Sigmoid colon (tissue), 7 donors: Measurements from ENCODE around the gene TAOK1. TPM values are rescaled to one million over a fixed set of nuclear protein-coding genes. Genes with fewer than 3 reads are reported as not detected.
A peak's percentile ranks its signal among the peaks of the same experiment; 100 is the strongest.

Experiments
- DNase-seq: peaks from one replicate; pipeline ENCODE4 v3.0.0-alpha.2; 2019
- H3K27ac ChIP-seq, 4 donors: fragments of 200-600 bp; sonication (generic); one replicate each; pipeline ENCODE4 v1.5.1; 2016 to 2019; ENCODE audit warnings: mild to moderate bottlenecking in 1 of 4
- H3K27me3 ChIP-seq, 3 donors: fragments of 200-600 bp; sonication (generic); one replicate each; pipeline ENCODE4 v1.5.1; 2019; ENCODE audit warnings: mild to moderate bottlenecking in 1 of 3
- H3K36me3 ChIP-seq, 4 donors: fragments of 200-600 bp; sonication (generic); one replicate each; pipeline ENCODE4 v1.5.1; 2016 to 2019
- H3K4me1 ChIP-seq, 4 donors: fragments of 200-600 bp; sonication (generic); one replicate each; pipeline ENCODE4 v1.5.1; 2017 to 2019
- H3K4me3 ChIP-seq, 4 donors: fragments of 200-600 bp; sonication (generic); one replicate each; pipeline ENCODE4 v1.5.1; 2017 to 2019; ENCODE audit warnings: mild to moderate bottlenecking in 2 of 4, moderate library complexity in 1 of 4
- H3K9me3 ChIP-seq, 4 donors: fragments of 200-600 bp in 3 of 4; sonication (generic) in 3 of 4; one replicate each; pipeline versions ENCODE4 v1.5.1 to v1.6.1; 2013 to 2019
- CTCF ChIP-seq, 4 experiments: fragments of 450-650 bp in 3 of 4; fragments of 200-600 bp in 1 of 4; IDR thresholded peaks; one replicate each; pipeline ENCODE4 v1.5.1; 2016 to 2019; ENCODE audit warnings: antibody characterized with exemption in 4 of 4, mild to moderate bottlenecking in 3 of 4, moderate library complexity in 2 of 4
- EP300 ChIP-seq, 4 donors: sonication (generic); formaldehyde crosslinking; IDR thresholded peaks; one replicate each; pipeline ENCODE4 v1.6.1; 2017; ENCODE audit warnings: antibody characterized with exemption in 4 of 4
- POLR2A ChIP-seq, 2 donors: fragments of 450-650 bp; IDR thresholded peaks; one replicate each; pipeline ENCODE4 v1.6.1; 2016; ENCODE audit warnings: antibody characterized with exemption in 2 of 2, mild to moderate bottlenecking in 2 of 2, moderate library complexity in 2 of 2
- POLR2AphosphoS5 ChIP-seq, 4 donors: sonication (generic); formaldehyde crosslinking; IDR thresholded peaks; one replicate each; pipeline ENCODE4 v1.6.1; 2017; ENCODE audit warnings: antibody characterized with exemption in 4 of 4
- WGBS, 2 donors: extraction: QIAGEN DNeasy Blood & Tissue Kit; methylation state at CpG; one replicate each; pipeline ENCODE4 v1.1.7; 2013; 5-methylcytosine and 5-hydroxymethylcytosine counted together
- intact Hi-C: fragments of 100-400 bp; cut with DNase I; formaldehyde crosslinking; loops from one replicate; pipeline ENCODE4 v1.15.1; 2023
- polyA plus RNA-seq, 3 donors: library from polyadenylated mRNA; stranded (reverse); fragments of 200-250 nt; gene quantifications; one replicate each; pipeline ENCODE4 v1.2.3, GENCODE V29; 2013
- total RNA-seq, 4 donors: library from RNA; depleted of rRNA; stranded (reverse); fragments of >200 nt; gene quantifications; one replicate each; pipeline ENCODE4 v1.1.0, GENCODE V29; 2016
- donor health status: healthy with polysubstance abuse.
- donor health status: Bipolar disorder and iron deficiency.
- donor health status: healthy.

TAOK1 gene
- total and polyA plus RNA-seq, 7 donors: 3.6 to 65.4 (median 46.3) TPM

- Histone ChIP-seq H3K4me1 (peaks cover 0 to 45% (median 38%) of the 10 kb centered on the region in 4 donors), H3K27ac (peak overlapping the region; percentile 16 to 94 (median 40)), H3K9me3 (no peaks in the 10 kb centered on the region), H3K27me3 (no peaks in the 10 kb centered on the region), H3K36me3 (peaks cover 0 to under 1% (median 0%) of the 10 kb centered on the region in 4 donors), H3K4me3 (no peak overlapping the region)
- intact Hi-C loops: no loop called here
- TF ChIP-seq CTCF (IDR thresholded peaks at IDR 0.05) (no peak), EP300 (IDR thresholded peaks at IDR 0.05) (no peak), POLR2AphosphoS5 (IDR thresholded peaks at IDR 0.05) (no peak), POLR2A (IDR thresholded peaks at IDR 0.05) (no peak)
- DNase-seq: no peak
These were observed 3.3 kb downstream of the TAOK1 start for GRCh38 chr17:29393436-29393835.

GRCh38 chr17:29394761-29395160 is 4.6 kb downstream of the TAOK1 start:
- peak; percentile 38 for DNase-seq
- H3K27ac ChIP-seq: no peak overlapping the region
- H3K9me3 ChIP-seq: no peaks in the 10 kb centered on the region
- 96 to 98% methylated on average over 4 of the region's 4 CpGs for WGBS, 2 donors
- H3K36me3 ChIP-seq: peaks cover 0 to 13% (median 0%) of the 10 kb centered on the region in 4 donors
- TF ChIP-seq EP300 (IDR thresholded peaks at IDR 0.05) (no peak), POLR2A (IDR thresholded peaks at IDR 0.05) (no peak), CTCF (IDR thresholded peaks at IDR 0.05) (no peak), POLR2AphosphoS5 (IDR thresholded peaks at IDR 0.05) (no peak)
- peaks cover 0 to 42% (median 35%) of the 10 kb centered on the region in 4 donors for H3K4me1 ChIP-seq
- no peak overlapping the region for H3K4me3 ChIP-seq
- intact Hi-C loops: no loop called here
- H3K27me3 ChIP-seq: no peaks in the 10 kb centered on the region

- peaks cover 0 to 40% (median 34%) of the 10 kb centered on the region in 4 donors for H3K4me1 ChIP-seq
- intact Hi-C loops: no loop called here
- WGBS, 2 donors: 79 to 82% methylated on average over 2 of the region's 2 CpGs
These were observed 5.9 kb downstream of the TAOK1 start for GRCh38 chr17:29396066-29396465.

GRCh38 chr17:29399634-29400033 is 9.5 kb downstream of the TAOK1 start:
- TF ChIP-seq CTCF (IDR thresholded peaks at IDR 0.05) (no peak), POLR2AphosphoS5 (IDR thresholded peaks at IDR 0.05) (no peak), POLR2A (IDR thresholded peaks at IDR 0.05) (no peak), EP300 (IDR thresholded peaks at IDR 0.05) (no peak)
- H3K27me3 ChIP-seq: no peaks in the 10 kb centered on the region
- intact Hi-C loops: no loop called here
- DNase-seq: no peak
- H3K4me3 ChIP-seq: no peak overlapping the region
- H3K9me3 ChIP-seq: no peaks in the 10 kb centered on the region
- WGBS, 2 donors: 83 to 94% methylated on average over 4 of the region's 4 CpGs
- H3K27ac ChIP-seq: no peak overlapping the region
- peaks cover 0 to 10% (median 7%) of the 10 kb centered on the region in 4 donors for H3K4me1 ChIP-seq
- H3K36me3 ChIP-seq: peaks cover 0 to 26% (median 0%) of the 10 kb centered on the region in 4 donors

More at GRCh38 chr17:29396066-29396465, 5.9 kb downstream of the TAOK1 start:
- no peaks in the 10 kb centered on the region for H3K27me3 ChIP-seq
- peaks cover 0 to 21% (median 0%) of the 10 kb centered on the region in 4 donors for H3K36me3 ChIP-seq
- no peak overlapping the region for H3K27ac ChIP-seq
- TF ChIP-seq CTCF (IDR thresholded peaks at IDR 0.05): no peak
- no peak for TF ChIP-seq POLR2AphosphoS5 (IDR thresholded peaks at IDR 0.05)
- no peak for TF ChIP-seq POLR2A (IDR thresholded peaks at IDR 0.05)
- no peak for TF ChIP-seq EP300 (IDR thresholded peaks at IDR 0.05)
- H3K9me3 ChIP-seq: no peaks in the 10 kb centered on the region
- no peak overlapping the region for H3K4me3 ChIP-seq
- no peak for DNase-seq

GRCh38 chr17:29400818-29401217 is 10.7 kb downstream of the TAOK1 start:
- intact Hi-C loops: no loop called here
- H3K9me3 ChIP-seq: no peaks in the 10 kb centered on the region
- H3K4me1 ChIP-seq: peaks cover 0 to 10% (median 2%) of the 10 kb centered on the region in 4 donors
- DNase-seq: no peak
- TF ChIP-seq POLR2AphosphoS5 (IDR thresholded peaks at IDR 0.05) (no peak), EP300 (IDR thresholded peaks at IDR 0.05) (no peak), POLR2A (IDR thresholded peaks at IDR 0.05) (no peak), CTCF (IDR thresholded peaks at IDR 0.05) (no peak)
- peaks cover 0 to 36% (median 0%) of the 10 kb centered on the region in 4 donors for H3K36me3 ChIP-seq
- H3K4me3 ChIP-seq: no peak overlapping the region
- 97 to 99% methylated on average over 4 of the region's 4 CpGs for WGBS, 2 donors
- no peaks in the 10 kb centered on the region for H3K27me3 ChIP-seq
- H3K27ac ChIP-seq: no peak overlapping the region
